WTC11 (cell line): Measurements from ENCODE around the gene ZNF440. TPM values are rescaled to one million over a fixed set of nuclear protein-coding genes. Genes with fewer than 3 reads are reported as not detected.

ENCODE experiments used
- ATAC-seq: fragments of 200-7000 bp; cut with Tn5 transposase; 2 replicates; pipeline ENCODE4 v1.10.0; 2021; ENCODE audit warnings: mild to moderate bottlenecking, moderate library complexity
- CTCF ChIA-PET: fragments of 300-600 bp; sonication (Branson Sonifier 250); formaldehyde crosslinking; loops from one replicate; lab custom pipeline; 2021; ENCODE audit warnings: antibody characterized with exemption; lab: Charles Lee
- POLR2A ChIA-PET: fragments of 350-600 bp; sonication (Branson Sonifier 250); formaldehyde crosslinking; loops from one replicate; lab custom pipeline; 2021; ENCODE audit warnings: antibody characterized with exemption; lab: Charles Lee
- DNase-seq: peaks from one replicate; pipeline ENCODE4 v3.0.0; 2021; ENCODE audit warnings: low spot score
- H3K27ac Mint-ChIP-seq: 2 replicates; pipeline ENCODE4 v1.8.0; 2021; ENCODE audit warnings: mixed read lengths
- H3K27me3 Mint-ChIP-seq: 2 replicates; pipeline ENCODE4 v1.8.0; 2021; ENCODE audit warnings: low read depth, mild to moderate bottlenecking, moderate library complexity, mixed read lengths
- H3K36me3 Mint-ChIP-seq: 2 replicates; pipeline ENCODE4 v1.8.0; 2021; ENCODE audit warnings: mixed read lengths
- H3K4me1 Mint-ChIP-seq: 2 replicates; pipeline ENCODE4 v1.8.0; 2022; ENCODE audit warnings: mixed read lengths
- H3K4me3 Mint-ChIP-seq: 2 replicates; pipeline ENCODE4 v1.8.0; 2021; ENCODE audit warnings: mild to moderate bottlenecking, moderate library complexity, mixed read lengths
- H3K9me3 Mint-ChIP-seq: 2 replicates; pipeline ENCODE4 v1.8.0; 2021; ENCODE audit warnings: mixed read lengths
- CBFB ChIP-seq: sonication (generic); formaldehyde crosslinking; IDR thresholded peaks from 2 replicates; pipeline ENCODE4 v1.8.1; 2022; ENCODE audit warnings: mild to moderate bottlenecking, low read depth, missing genetic modification reagents
- CREB1 ChIP-seq: sonication (generic); formaldehyde crosslinking; IDR thresholded peaks from 2 replicates; pipeline ENCODE4 v1.8.0; 2023; ENCODE audit warnings: mild to moderate bottlenecking, missing genetic modification reagents
- GABPB1 ChIP-seq: sonication (generic); formaldehyde crosslinking; IDR thresholded peaks from 2 replicates; pipeline ENCODE4 v1.8.1; 2023; ENCODE audit warnings: mild to moderate bottlenecking, missing genetic modification reagents
- JAZF1 ChIP-seq: fragments of 250-450 bp; sonication (Bioruptor Pico); IDR thresholded peaks from 2 replicates; pipeline ENCODE4 v1.9.0; 2021; ENCODE audit warnings: moderate library complexity, mild to moderate bottlenecking, inconsistent platforms
- MXD4 ChIP-seq: fragments of 250-450 bp; sonication (Bioruptor Pico); IDR thresholded peaks from 2 replicates; pipeline ENCODE4 v1.8.0; 2021; ENCODE audit warnings: mild to moderate bottlenecking, moderate library complexity, borderline replicate concordance
- RELA ChIP-seq: sonication (generic); formaldehyde crosslinking; IDR thresholded peaks from 2 replicates; pipeline ENCODE4 v1.8.1; 2022; ENCODE audit warnings: missing genetic modification reagents, mild to moderate bottlenecking, borderline replicate concordance
- RORB ChIP-seq: fragments of 250-450 bp; sonication (Bioruptor Pico); IDR thresholded peaks from 2 replicates; pipeline ENCODE4 v1.9.0; 2021; ENCODE audit warnings: mild to moderate bottlenecking
- TEAD4 ChIP-seq: sonication (generic); formaldehyde crosslinking; IDR thresholded peaks from 2 replicates; pipeline ENCODE4 v1.8.0; 2022; ENCODE audit warnings: mild to moderate bottlenecking, missing genetic modification reagents
- ZNF317 ChIP-seq: sonication (generic); formaldehyde crosslinking; IDR thresholded peaks from 2 replicates; pipeline ENCODE4 v1.8.1; 2023; ENCODE audit warnings: low read depth, mild to moderate bottlenecking, moderate library complexity, missing genetic modification reagents, borderline replicate concordance
- ZNF416 ChIP-seq: fragments of 250-450 bp; sonication (Bioruptor Pico); IDR thresholded peaks from 2 replicates; pipeline ENCODE4 v1.9.0; 2021; ENCODE audit warnings: mild to moderate bottlenecking, inconsistent platforms
- ZNF671 ChIP-seq: fragments of 250-450 bp; sonication (Bioruptor Pico); IDR thresholded peaks from 2 replicates; pipeline ENCODE4 v1.8.0; 2021; ENCODE audit warnings: mild to moderate bottlenecking
- total RNA-seq: library from RNA; stranded (reverse); gene quantifications from 3 replicates; pipeline ENCODE4 v1.2.3, GENCODE V29; 2021
- TF ChIP-seq, protein P1 (sequence below): sonication (generic); formaldehyde crosslinking; IDR thresholded peaks from 2 replicates; pipeline ENCODE4 v1.8.1; 2022; ENCODE audit warnings: low read depth, mild to moderate bottlenecking, moderate library complexity, missing genetic modification reagents, borderline replicate concordance
- TF ChIP-seq, protein P2 (sequence below): sonication (generic); formaldehyde crosslinking; IDR thresholded peaks from 2 replicates; pipeline ENCODE4 v1.8.1; 2023; ENCODE audit warnings: mild to moderate bottlenecking, missing genetic modification reagents, borderline replicate concordance
- TF ChIP-seq, protein P3 (sequence below): sonication (generic); formaldehyde crosslinking; IDR thresholded peaks from 2 replicates; pipeline ENCODE4 v1.8.1; 2023; ENCODE audit warnings: mild to moderate bottlenecking, missing genetic modification reagents
- TF ChIP-seq, protein P4 (sequence below): fragments of 250-450 bp; sonication (Bioruptor Pico); IDR thresholded peaks from 2 replicates; pipeline ENCODE4 v1.9.0; 2021; ENCODE audit warnings: mild to moderate bottlenecking, borderline replicate concordance

Gene ZNF440
- total RNA-seq, 1 experiment from 2014 or later: 16.4 TPM

DNA sequence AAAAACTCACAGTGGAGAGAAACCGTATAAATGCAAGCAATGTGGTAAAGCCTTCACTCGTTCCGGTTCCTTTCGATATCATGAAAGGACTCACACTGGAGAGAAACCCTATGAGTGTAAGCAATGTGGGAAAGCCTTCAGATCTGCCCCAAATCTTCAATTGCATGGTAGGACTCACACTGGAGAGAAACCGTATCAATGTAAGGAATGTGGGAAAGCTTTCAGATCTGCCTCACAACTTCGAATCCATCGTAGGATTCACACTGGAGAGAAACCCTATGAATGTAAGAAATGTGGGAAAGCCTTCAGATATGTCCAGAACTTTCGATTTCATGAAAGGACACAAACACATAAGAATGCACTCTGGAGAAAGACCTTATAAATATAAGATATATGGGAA lies 54.1 kb downstream of the ZNF440 start:
- Mint-ChIP-seq H3K36me3 (peaks cover 72% of the 10 kb centered on the region), H3K4me1 (no peaks in the 10 kb centered on the region), H3K9me3 (peaks cover 79% of the 10 kb centered on the region), H3K4me3 (no peak overlapping the region), H3K27ac (no peak overlapping the region), H3K27me3 (peaks cover 11% of the 10 kb centered on the region)
- POLR2A ChIA-PET: no interaction called here
- TF ChIP-seq, protein P1, sequence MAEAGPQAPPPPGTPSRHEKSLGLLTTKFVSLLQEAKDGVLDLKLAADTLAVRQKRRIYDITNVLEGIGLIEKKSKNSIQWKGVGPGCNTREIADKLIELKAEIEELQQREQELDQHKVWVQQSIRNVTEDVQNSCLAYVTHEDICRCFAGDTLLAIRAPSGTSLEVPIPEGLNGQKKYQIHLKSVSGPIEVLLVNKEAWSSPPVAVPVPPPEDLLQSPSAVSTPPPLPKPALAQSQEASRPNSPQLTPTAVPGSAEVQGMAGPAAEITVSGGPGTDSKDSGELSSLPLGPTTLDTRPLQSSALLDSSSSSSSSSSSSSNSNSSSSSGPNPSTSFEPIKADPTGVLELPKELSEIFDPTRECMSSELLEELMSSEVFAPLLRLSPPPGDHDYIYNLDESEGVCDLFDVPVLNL (CRISPR knock-in tag): no peak
- no peak for TF ChIP-seq CBFB
- TF ChIP-seq MXD4 (CRISPR knock-in tag): no peak
- TF ChIP-seq GABPB1 (CRISPR knock-in tag): no peak
- TF ChIP-seq, protein P2, sequence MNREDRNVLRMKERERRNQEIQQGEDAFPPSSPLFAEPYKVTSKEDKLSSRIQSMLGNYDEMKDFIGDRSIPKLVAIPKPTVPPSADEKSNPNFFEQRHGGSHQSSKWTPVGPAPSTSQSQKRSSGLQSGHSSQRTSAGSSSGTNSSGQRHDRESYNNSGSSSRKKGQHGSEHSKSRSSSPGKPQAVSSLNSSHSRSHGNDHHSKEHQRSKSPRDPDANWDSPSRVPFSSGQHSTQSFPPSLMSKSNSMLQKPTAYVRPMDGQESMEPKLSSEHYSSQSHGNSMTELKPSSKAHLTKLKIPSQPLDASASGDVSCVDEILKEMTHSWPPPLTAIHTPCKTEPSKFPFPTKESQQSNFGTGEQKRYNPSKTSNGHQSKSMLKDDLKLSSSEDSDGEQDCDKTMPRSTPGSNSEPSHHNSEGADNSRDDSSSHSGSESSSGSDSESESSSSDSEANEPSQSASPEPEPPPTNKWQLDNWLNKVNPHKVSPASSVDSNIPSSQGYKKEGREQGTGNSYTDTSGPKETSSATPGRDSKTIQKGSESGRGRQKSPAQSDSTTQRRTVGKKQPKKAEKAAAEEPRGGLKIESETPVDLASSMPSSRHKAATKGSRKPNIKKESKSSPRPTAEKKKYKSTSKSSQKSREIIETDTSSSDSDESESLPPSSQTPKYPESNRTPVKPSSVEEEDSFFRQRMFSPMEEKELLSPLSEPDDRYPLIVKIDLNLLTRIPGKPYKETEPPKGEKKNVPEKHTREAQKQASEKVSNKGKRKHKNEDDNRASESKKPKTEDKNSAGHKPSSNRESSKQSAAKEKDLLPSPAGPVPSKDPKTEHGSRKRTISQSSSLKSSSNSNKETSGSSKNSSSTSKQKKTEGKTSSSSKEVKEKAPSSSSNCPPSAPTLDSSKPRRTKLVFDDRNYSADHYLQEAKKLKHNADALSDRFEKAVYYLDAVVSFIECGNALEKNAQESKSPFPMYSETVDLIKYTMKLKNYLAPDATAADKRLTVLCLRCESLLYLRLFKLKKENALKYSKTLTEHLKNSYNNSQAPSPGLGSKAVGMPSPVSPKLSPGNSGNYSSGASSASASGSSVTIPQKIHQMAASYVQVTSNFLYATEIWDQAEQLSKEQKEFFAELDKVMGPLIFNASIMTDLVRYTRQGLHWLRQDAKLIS (CRISPR knock-in tag): no peak
- TF ChIP-seq RELA (CRISPR knock-in tag): no peak
- no peak for TF ChIP-seq TEAD4 (CRISPR knock-in tag)
- no peak for TF ChIP-seq JAZF1
- TF ChIP-seq, protein P3, sequence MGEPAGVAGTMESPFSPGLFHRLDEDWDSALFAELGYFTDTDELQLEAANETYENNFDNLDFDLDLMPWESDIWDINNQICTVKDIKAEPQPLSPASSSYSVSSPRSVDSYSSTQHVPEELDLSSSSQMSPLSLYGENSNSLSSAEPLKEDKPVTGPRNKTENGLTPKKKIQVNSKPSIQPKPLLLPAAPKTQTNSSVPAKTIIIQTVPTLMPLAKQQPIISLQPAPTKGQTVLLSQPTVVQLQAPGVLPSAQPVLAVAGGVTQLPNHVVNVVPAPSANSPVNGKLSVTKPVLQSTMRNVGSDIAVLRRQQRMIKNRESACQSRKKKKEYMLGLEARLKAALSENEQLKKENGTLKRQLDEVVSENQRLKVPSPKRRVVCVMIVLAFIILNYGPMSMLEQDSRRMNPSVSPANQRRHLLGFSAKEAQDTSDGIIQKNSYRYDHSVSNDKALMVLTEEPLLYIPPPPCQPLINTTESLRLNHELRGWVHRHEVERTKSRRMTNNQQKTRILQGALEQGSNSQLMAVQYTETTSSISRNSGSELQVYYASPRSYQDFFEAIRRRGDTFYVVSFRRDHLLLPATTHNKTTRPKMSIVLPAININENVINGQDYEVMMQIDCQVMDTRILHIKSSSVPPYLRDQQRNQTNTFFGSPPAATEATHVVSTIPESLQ (CRISPR knock-in tag): no peak
- CTCF ChIA-PET: no interaction called here
- no peak for DNase-seq
- ATAC-seq: no peak

DNA sequence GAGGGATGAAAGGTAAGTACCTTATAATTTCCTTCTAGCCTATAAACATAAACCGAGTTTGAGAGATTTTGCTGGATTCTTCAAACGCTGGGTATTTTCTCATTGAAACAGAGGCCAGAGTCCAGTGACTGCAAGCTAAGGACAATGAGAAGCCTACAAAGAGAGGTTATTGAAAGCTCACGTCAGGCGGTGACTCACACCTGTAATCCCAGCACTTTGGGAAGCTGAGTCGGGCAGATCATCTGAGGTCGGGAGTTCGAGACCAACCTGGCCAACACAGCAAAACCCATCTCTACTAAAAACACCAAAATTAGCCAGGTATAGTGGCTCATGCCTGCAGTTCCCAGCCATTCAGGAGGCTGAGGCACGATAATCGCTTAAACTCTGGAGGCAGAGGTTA lies 58.6 kb downstream of the ZNF440 start:
- H3K4me3 Mint-ChIP-seq: no peak overlapping the region
- no peak for DNase-seq
- TF ChIP-seq, protein P3 (CRISPR knock-in tag): no peak
- TF ChIP-seq ZNF416 (CRISPR knock-in tag) (no peak), ZNF671 (CRISPR knock-in tag) (no peak), ZNF317 (CRISPR knock-in tag) (no peak), RORB (CRISPR knock-in tag) (no peak), CREB1 (CRISPR knock-in tag) (no peak)
- TF ChIP-seq, protein P1 (CRISPR knock-in tag): no peak
- TF ChIP-seq, protein P4, sequence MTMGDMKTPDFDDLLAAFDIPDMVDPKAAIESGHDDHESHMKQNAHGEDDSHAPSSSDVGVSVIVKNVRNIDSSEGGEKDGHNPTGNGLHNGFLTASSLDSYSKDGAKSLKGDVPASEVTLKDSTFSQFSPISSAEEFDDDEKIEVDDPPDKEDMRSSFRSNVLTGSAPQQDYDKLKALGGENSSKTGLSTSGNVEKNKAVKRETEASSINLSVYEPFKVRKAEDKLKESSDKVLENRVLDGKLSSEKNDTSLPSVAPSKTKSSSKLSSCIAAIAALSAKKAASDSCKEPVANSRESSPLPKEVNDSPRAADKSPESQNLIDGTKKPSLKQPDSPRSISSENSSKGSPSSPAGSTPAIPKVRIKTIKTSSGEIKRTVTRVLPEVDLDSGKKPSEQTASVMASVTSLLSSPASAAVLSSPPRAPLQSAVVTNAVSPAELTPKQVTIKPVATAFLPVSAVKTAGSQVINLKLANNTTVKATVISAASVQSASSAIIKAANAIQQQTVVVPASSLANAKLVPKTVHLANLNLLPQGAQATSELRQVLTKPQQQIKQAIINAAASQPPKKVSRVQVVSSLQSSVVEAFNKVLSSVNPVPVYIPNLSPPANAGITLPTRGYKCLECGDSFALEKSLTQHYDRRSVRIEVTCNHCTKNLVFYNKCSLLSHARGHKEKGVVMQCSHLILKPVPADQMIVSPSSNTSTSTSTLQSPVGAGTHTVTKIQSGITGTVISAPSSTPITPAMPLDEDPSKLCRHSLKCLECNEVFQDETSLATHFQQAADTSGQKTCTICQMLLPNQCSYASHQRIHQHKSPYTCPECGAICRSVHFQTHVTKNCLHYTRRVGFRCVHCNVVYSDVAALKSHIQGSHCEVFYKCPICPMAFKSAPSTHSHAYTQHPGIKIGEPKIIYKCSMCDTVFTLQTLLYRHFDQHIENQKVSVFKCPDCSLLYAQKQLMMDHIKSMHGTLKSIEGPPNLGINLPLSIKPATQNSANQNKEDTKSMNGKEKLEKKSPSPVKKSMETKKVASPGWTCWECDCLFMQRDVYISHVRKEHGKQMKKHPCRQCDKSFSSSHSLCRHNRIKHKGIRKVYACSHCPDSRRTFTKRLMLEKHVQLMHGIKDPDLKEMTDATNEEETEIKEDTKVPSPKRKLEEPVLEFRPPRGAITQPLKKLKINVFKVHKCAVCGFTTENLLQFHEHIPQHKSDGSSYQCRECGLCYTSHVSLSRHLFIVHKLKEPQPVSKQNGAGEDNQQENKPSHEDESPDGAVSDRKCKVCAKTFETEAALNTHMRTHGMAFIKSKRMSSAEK (CRISPR knock-in tag): no peak

More for the DNA sequence above, 58.6 kb downstream of the ZNF440 start:
- peaks cover 42% of the 10 kb centered on the region for H3K9me3 Mint-ChIP-seq
- peaks cover 11% of the 10 kb centered on the region for H3K27me3 Mint-ChIP-seq
- CTCF ChIA-PET: interaction anchor here (0.7 to 1.1 kb wide), 3 partner anchors 60 to 173 kb away, joined by 3 to 7 read pairs (median 3); partner anchors contain the start of gene ZNF491
- POLR2A ChIA-PET: no interaction called here
- no peak overlapping the region for H3K27ac Mint-ChIP-seq
- H3K4me1 Mint-ChIP-seq: no peaks in the 10 kb centered on the region
- H3K36me3 Mint-ChIP-seq: peaks cover 33% of the 10 kb centered on the region
- no peak for ATAC-seq
